ENCODE data around the gene FTHL17.

The FTHL17 gene

DNA sequence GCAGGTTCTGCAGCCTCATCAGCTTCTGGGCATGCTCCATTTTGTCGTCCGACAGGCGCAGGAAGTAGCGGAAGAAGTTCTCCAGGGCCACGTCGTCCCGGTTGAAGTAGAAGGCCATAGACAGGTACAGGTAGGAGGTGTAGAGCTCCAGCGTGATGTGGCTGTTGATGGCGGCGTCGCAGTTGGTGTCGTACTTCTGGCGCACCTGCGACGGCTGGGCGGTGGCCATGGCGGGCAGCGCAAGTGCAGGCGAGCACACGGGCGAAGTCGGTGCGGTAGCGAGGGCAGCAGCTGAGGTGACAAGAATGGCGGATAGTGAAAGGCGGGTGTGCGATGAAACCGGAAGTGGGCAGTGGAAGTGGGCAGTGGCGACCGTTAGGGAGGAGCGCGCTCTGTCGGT is at the start of gene FTHL17:
Gene FTHL17, minus strand, starts transcription at position 317 of the 400 bp plus-strand sequence. Its CDS starts 88 bp downstream, at position 229.
- no peak for DNase-seq (ENCODE audit: extremely low read depth in 1 of 2, low read depth in 1 of 2)

DNA sequence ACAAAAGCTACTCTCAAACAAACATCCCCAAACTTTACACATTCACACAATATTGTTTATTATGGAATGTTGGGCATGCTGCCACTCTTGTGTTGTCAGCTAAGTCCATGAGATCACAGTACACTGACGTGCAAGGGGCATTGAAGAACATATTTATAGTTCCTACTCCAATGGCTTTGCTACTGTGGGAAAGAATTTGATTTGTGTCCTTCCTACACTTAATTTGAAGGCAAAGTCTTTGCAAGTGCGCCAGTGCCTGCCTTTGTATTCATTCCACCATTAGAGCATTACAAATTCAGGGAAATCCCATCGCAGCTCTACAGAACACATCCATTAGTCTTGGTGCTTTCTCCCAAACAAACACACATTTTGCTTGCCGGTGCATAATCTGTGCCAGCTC is 45.4 kb upstream of the FTHL17 start:
- no peak for DNase-seq (ENCODE audit: extremely low read depth in 1 of 2, low read depth in 1 of 2)

GRCh38 chrX:31115398-31115797 is 43.6 kb upstream of the FTHL17 start:
- no peak for DNase-seq (ENCODE audit: extremely low read depth in 1 of 2, low read depth in 1 of 2)

- no peak for DNase-seq (ENCODE audit: extremely low read depth in 1 of 2, low read depth in 1 of 2)
These were observed 43.0 kb upstream of the FTHL17 start for GRCh38 chrX:31114858-31115257.

- DNase-seq (ENCODE audit: extremely low read depth in 1 of 2, low read depth in 1 of 2), result no peak
These were observed 40.6 kb upstream of the FTHL17 start for GRCh38 chrX:31112226-31112999.

- DNase-seq (ENCODE audit: extremely low read depth in 1 of 2, low read depth in 1 of 2), result no peak
These were observed 38.8 kb upstream of the FTHL17 start for GRCh38 chrX:31110657-31111056.

- DNase-seq (ENCODE audit: extremely low read depth in 1 of 2, low read depth in 1 of 2), result no peak
These were observed 27.8 kb upstream of the FTHL17 start for GRCh38 chrX:31099536-31100090.

DNA sequence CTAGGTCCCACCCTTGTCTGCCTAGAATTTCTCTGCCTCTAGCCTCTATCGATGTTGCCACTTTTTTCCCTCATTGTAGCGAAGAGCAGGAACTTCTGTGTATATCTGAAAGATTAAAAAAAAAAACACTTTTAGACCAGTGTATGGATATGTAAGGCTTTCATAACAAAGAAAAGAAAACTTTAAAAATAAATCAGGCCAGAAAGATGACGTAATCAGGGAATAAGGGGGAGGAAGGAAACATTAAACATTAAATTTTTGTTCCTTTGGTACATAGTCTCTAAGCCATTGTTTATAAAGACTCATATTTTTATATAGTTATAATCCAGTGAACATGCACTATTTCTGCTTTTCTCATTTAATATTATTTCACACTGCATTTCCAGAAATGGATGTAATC is 26.2 kb upstream of the FTHL17 start:
- no peak for DNase-seq (ENCODE audit: extremely low read depth in 1 of 2, low read depth in 1 of 2)

GRCh38 chrX:31093639-31093975 is 21.8 kb upstream of the FTHL17 start:
- no peak for DNase-seq (ENCODE audit: extremely low read depth in 1 of 2, low read depth in 1 of 2)

DNA sequence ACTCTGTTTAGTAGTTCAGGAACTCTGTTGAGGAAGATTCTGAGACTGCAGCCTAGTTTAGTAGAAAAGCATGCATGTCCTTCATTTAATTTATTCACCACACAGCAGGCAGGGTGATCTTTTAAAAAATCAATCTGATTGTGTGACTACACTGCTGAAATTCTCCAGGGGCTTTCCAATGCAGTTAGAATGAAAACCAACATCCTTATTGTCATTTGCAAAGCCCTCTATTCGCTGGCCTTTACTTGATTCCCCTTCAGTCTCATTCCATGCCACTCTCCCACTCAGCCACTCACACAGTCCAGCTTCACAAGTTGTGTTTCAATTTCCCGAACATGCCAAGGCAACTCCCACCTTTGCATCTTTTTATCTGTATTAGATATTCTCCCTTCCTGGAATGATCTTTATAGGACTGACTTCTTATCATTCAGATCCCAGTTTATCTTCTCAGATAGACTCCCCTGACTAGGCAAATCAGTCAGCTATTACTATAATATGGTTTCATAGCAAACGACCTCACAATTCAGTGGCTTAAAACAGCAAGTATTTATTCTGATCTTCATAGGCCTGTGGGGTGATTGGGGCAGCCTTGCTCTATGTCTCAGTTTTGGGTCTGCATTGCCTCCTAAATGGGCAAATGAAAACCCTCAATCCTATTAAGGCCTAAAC is 21.3 kb upstream of the FTHL17 start:
- DNase-seq (ENCODE audit: extremely low read depth in 1 of 2, low read depth in 1 of 2), result no peak

- DNase-seq (ENCODE audit: extremely low read depth in 1 of 2, low read depth in 1 of 2), result no peak
These were observed 20.6 kb upstream of the FTHL17 start for GRCh38 chrX:31092476-31092875.

GRCh38 chrX:31091819-31092218 is 20.0 kb upstream of the FTHL17 start:
- DNase-seq (ENCODE audit: extremely low read depth in 1 of 2, low read depth in 1 of 2), result no peak

- no peak for DNase-seq (ENCODE audit: extremely low read depth in 1 of 2, low read depth in 1 of 2)
These were observed 2.7 kb upstream of the FTHL17 start for GRCh38 chrX:31074522-31074921.

GRCh38 chrX:31071262-31071661 is 579 bp downstream of the FTHL17 start:
- DNase-seq (ENCODE audit: extremely low read depth in 1 of 2, low read depth in 1 of 2), result no peak

- DNase-seq (ENCODE audit: extremely low read depth in 1 of 2, low read depth in 1 of 2), result no peak
These were observed 1.8 kb downstream of the FTHL17 start for GRCh38 chrX:31070057-31070468.

DNA sequence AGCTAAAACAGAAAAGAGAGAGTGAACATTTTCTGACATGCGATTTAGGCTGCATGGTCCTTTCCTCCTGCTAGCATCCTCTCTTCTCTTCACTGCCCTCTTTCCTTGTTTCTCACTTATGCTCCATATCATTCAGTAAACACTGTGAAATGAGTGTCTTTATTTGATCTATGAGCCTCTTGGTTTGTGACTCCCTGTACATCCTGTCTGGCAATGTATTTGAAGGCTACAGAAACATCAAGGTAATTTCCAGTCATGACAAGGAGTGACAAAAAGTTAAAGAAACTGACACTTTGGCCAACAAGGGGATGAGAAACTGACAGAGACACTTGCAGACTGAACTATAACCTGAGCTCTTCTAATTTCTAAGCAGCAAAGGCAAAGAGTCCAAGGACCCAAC is 8.7 kb downstream of the FTHL17 start:
- DNase-seq (ENCODE audit: extremely low read depth in 1 of 2, low read depth in 1 of 2), result no peak

DNA sequence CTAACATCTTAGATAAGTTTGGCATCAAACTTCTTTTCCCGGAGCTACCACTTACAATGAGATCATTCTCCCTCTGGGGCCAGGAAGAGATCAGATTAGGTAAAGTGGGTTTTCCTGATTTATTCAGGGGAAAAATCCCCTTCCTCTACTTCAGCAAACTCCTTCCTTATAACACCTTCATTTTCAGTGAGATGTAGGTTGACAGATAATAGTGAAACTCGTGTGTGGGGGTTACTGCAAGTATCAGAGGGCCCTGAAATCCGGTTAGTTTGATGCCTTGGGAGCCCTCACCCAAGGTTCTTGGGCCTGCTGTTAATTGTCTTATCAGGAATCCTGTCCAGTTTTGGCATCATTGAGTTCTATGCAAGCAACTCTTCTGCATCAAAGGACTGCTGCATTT is 10.8 kb downstream of the FTHL17 start:
- DNase-seq (ENCODE audit: extremely low read depth in 1 of 2, low read depth in 1 of 2), result no peak

DNA sequence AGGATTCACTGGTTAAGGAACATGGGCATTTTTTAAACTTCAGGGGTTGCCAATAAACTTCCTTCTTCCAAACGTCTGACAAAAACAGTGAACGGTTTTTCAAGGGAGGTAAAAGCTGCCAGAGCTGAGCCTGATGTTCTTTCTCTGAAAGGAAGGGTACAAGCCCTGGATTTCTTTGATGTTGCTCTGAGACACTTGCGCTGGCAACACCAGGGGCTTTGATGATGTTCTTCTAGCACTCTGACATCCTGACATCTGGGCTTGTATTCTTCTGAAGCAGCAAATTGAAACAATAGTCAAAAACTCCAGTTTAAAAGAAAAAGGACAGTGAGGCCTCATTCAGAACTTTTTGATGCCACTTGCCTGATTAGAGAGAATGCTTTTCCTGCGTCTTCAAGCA is 11.8 kb downstream of the FTHL17 start:
- no peak for DNase-seq (ENCODE audit: extremely low read depth in 1 of 2, low read depth in 1 of 2)

- no peak for DNase-seq (ENCODE audit: extremely low read depth in 1 of 2, low read depth in 1 of 2)
These were observed 13.6 kb downstream of the FTHL17 start for GRCh38 chrX:31058284-31058683.

DNA sequence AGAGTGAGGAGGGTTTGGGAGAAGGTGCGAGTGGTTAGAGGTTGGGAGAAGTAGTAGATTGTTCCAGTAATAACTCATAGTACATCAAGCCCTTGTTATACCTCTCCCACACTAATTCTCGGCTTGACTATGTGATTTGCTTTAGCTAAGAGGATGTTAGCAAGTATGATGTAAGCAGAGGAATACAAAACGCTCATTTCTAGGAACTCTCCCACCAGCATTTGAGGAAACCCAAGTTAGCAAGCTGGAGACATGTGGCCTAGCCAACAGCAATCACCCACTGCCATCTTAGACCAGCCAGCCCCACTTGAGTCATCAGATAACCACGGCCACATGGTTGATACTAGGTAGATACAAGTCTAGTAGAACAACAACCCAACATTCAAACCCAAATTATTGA is 14.2 kb downstream of the FTHL17 start:
- no peak for DNase-seq (ENCODE audit: extremely low read depth in 1 of 2, low read depth in 1 of 2)

GRCh38 chrX:31057291-31057690 is 14.6 kb downstream of the FTHL17 start:
- no peak for DNase-seq (ENCODE audit: extremely low read depth in 1 of 2, low read depth in 1 of 2)

GRCh38 chrX:31053621-31054020 is 18.2 kb downstream of the FTHL17 start:
- DNase-seq (ENCODE audit: extremely low read depth in 1 of 2, low read depth in 1 of 2), result no peak

Data from activated CD8-positive, alpha-beta memory T cell treated with anti-CD3 and anti-CD28 coated beads for 1 hour (primary cell).